GM19238 (cell line): ENCODE data around the gene RAB22A.

Experiments
- DNase-seq: peaks from one replicate; pipeline ENCODE4 v3.0.0; 2011; ENCODE audit warnings: low spot score; ENCODE audit not compliant: insufficient read length

The RAB22A gene

GRCh38 chr20:58300321-58300720 lies 9.2 kb upstream of the RAB22A start:
- no peak for DNase-seq

- DNase-seq = no peak
These were observed 6.0 kb upstream of the RAB22A start for GRCh38 chr20:58303547-58303946.

- DNase-seq = no peak
These were observed 4.5 kb upstream of the RAB22A start for GRCh38 chr20:58305061-58305460.

GRCh38 chr20:58306421-58307261 lies 2.9 kb upstream of the RAB22A start:
- no peak for DNase-seq

GRCh38 chr20:58307270-58307669 lies 2.2 kb upstream of the RAB22A start:
- DNase-seq = no peak

DNA sequence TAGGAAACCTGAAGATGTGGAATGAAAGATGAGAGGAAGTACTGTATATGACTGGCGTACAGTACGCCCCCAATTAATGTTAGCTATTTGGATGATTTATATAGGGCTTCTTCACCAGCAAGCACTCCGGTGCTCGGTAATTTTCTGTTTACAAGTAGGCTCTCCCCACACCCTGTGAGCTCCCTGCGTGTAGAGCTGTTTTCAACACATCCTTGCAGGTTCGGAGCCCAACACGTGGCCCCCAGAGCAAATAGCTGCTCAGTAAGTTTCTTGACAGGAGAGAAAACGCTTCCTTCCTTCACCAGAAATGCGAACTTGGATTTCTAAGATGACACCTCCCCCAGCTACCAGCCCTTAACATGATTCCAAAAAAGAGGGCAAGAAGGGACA lies 1.2 kb upstream of the RAB22A start:
- DNase-seq = no peak

DNA sequence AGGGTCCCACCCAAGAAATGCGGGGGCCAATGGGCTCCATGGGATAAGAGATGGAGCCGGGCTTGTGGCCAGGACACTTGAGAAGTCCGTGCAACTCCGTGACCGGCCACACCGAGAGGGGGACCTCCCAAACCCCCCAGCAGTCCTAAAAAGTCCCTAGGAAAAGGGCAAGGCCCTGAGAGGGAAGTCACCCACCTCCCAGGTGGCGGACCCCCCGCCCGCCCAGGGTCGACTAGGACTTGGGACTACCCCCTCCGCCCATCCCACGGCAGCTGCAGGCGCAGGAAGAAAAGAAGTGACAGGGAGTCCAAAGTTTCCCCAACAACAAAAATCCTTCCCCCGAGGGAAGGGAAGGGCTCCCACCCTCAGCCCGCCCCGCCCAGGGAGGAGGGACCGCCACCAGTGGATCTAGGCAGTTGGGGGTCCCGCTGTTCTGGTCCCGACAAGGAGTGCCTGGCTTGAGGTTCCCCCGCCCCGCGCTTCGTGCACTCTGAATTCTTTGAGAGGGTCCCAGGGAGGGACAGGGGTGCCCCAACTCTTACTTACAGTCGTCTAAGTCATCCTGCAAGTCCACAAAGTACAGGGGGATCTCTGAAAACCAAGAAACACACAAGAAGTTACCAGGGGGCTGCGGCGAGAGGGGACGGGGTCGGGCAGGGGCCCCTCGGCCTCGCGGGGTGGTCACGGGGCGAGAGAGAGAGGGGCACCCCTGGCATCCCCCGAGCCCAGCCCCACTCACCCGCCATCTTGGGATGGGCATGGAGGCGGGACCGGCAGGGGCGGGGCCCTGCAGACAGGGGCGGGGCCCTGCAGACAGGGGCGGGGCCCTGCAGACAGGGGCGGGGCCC lies 611 bp upstream of the RAB22A start:
- peak; percentile 50 for DNase-seq

DNA sequence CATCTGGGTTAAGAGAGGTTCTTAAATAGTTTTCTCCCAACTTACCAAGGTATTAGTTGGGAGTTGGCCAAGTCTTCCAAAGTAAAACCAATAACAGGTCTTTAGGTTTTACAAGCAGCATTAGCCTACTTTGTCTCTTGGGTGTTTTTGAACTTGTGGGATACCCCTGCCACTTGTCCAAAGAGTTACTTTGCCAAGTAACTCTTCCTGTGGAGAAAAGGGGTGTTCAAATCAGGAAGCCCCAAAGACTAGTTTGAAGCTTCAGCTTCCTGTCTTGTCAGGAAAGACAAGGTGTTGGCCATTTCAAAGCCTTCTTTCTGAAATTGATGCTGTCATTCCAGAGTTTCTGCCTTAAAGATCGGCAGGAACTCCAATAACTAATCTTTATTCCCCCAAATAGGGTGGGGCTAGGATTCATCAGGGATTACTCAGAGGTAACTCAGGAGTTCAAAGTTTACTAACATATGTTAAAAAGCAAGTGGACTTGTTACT lies 822 bp downstream of the RAB22A start:
- no peak for DNase-seq

- no peak for DNase-seq
These were observed 3.3 kb downstream of the RAB22A start for GRCh38 chr20:58312836-58313235.

- no peak for DNase-seq
These were observed 3.9 kb downstream of the RAB22A start for GRCh38 chr20:58313396-58313795.

DNA sequence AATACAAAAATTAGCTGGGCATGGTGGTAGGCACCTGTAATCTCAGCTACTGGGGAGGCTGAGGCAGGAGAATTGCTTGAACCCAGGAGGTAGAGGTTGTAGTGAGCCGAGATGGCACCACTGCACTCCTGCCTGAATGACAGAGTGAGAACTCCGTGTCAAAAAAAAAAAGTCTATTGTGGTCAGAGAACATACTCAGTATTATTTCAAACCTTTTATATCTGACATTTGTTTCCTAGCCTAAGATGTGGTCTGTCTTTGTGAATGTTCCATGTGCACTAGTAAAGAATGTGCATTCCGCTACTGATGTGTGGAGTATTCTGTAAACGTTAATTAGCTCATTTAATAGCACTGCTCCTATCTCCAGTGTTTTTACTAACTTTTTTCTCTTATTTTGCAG lies 11.7 kb downstream of the RAB22A start:
- DNase-seq = no peak

GRCh38 chr20:58322083-58322482 lies 12.6 kb downstream of the RAB22A start:
- no peak for DNase-seq

- no peak for DNase-seq
These were observed 16.4 kb downstream of the RAB22A start for GRCh38 chr20:58325912-58326311.

DNA sequence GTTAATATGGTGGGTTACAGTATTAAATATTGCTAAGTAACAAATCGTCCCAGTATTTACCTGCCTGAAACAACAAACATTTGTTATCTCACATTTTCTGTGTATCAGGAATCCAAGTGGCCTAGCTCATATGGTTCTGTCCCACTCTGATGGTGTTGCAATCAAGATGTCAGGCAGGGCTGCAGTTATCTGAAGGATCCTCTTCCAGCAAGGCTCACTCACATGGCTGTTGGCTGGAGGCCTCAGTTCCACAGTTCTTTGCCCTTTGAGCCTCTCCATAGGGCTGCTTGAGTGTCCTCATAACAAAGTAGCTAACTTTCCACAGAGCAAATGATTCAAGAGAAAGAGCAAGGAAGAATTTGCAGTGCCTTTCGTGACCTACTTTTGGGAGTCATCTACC lies 17.7 kb downstream of the RAB22A start:
- DNase-seq = no peak

- DNase-seq = no peak
These were observed 19.3 kb downstream of the RAB22A start for GRCh38 chr20:58328836-58329235.

- no peak for DNase-seq
These were observed 20.2 kb downstream of the RAB22A start for GRCh38 chr20:58329711-58330110.

DNA sequence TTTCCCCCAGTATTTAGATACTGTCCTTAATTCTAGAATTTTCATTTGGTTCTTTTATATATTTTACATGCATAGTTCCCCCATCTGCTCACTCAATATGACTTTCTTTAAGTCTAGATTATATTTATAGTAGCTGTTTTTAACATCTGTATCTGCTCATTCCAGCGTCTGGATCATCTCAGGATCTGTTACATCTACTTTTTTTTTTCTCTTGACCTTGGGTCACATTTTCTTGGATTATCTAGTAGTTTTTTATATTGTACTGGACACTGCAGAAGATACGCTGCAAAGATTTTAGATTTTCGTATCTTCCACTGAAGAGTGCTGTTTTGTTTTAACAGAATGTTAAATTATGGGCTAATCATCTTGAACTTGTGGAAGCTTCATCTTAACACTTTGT lies 20.7 kb downstream of the RAB22A start:
- DNase-seq = no peak

DNA sequence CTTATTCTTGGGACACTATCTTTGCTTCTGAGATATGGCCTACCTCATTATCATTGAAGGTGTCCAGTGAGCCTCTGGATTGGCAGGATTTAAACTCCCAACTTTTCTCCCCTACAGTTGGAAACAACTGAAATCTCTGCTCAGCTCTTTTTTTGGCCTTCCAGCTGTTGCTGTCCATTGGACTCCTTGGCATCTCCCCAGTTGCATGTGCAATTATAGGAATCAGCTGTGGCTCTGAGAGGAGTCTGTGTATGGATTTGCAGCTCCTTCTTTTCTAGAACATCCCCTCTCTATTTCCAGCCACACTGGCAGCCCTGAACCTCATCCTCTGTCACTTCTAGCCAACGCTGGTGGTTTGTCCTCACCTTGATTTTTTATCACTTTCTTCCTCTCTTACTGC lies 21.2 kb downstream of the RAB22A start:
- DNase-seq = no peak

DNA sequence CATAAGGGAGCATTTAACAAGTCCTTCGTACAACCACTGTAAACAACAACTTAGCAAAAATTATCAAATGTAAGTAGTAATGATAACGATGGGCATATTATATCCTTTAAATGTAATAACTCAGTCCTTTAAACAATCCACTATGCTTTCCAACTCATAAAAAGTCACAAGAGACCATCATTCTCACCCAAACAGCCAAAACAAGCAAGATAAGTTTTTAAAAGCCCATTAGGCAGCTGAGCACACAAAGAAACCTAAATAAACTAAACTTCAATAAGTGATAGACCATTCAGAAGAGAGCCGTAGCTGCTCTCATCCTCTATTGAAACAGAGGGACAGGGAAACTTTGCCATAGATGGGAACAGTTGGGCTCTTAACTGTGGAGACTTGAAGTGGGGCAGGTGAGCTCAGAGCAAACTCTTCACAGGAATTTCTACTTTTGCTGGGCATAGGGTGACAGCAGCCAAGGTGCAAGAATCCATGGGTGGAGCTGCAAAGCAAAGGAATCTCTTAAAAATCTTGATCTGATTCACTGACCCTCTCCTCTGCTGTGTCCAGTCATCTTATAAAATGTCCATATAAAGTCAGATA lies 22.5 kb downstream of the RAB22A start:
- DNase-seq = no peak

- DNase-seq = no peak
These were observed 30.2 kb downstream of the RAB22A start for GRCh38 chr20:58339741-58340140.

DNA sequence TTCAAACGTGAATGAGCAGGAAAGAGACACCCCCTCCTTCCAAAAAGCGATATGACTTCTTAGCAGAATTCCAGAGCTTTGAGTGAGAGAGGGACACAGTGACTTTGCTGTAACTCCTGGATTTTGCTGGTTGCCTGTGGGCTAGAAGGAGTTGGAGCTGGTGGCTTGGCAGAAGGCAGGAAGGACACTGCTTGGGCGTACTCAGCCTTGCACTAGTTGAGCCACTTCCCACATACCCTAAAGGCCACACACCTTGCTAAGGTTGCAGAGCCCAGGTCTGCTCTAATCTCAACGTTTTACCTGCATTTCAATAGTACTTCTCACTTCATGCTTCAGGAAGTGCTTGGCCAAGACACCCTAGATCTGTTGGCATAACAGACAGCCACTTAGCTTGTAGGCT lies 30.6 kb downstream of the RAB22A start:
- DNase-seq = no peak

GRCh38 chr20:58340853-58341252 lies 31.3 kb downstream of the RAB22A start:
- DNase-seq = no peak
